HG03060 (cell line): ENCODE measurements around the gene ADGRL3.
"Not testable (repeated sequence)": the region's sequence is repeated elsewhere in the genome, so short reads cannot be mapped to it uniquely, and the experiment has no call there.

Experiments used
- ATAC-seq: cut with Tn5 transposase; IDR thresholded peaks from one replicate; pipeline ENCODE4 v1.9.1; 2021; ENCODE audit warnings: low read depth, moderate number of reproducible peaks; ENCODE audit not compliant: unreplicated experiment

ADGRL3 gene

GRCh38 chr4:61204353-61205060 is 4.4 kb downstream of the ADGRL3 start:
- ATAC-seq, result no peak

GRCh38 chr4:61205066-61205465 is 4.9 kb downstream of the ADGRL3 start:
- no peak for ATAC-seq

- ATAC-seq, result not testable (repeated sequence)
Measured at GRCh38 chr4:61207156-61207555, 7.0 kb downstream of the ADGRL3 start.

DNA sequence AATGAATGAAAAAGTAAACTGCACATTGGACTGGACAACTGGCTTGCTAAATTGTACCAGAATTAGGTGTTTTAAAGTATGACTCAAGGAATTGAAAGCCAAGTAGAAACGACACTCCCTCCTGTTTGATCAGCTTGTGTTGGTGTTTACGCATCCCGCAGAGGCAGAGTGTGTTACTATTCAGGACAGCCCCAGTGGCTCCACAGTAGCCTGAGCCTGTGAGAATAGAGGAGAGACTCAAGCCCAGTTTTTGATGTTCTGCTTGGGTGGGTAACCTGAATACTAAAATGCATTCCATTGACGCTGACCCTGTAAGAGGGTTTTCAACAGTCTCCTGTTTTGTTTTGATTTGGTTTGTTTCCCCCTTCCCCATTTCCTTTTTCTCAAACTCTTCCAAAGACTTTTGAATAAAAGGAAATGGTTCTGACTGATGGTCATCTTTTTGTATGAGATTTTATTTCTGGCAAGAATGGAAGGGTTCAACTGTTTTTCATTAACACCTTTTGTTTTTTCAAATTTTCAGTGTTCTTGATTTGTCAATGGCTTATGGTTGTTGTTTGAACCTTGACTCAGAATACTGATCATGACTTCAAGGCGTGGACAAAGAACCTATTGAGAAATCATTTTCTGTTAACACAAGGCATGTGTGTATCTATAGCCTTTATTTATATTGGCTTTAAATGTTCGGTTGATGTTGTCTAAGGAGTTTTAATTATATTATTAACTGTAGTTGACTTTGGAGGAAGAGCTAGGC is 10.2 kb downstream of the ADGRL3 start:
- no peak for ATAC-seq

GRCh38 chr4:61211781-61212180 is 11.7 kb downstream of the ADGRL3 start:
- no peak for ATAC-seq

- no peak for ATAC-seq
Measured at GRCh38 chr4:61212788-61213187, 12.7 kb downstream of the ADGRL3 start.

DNA sequence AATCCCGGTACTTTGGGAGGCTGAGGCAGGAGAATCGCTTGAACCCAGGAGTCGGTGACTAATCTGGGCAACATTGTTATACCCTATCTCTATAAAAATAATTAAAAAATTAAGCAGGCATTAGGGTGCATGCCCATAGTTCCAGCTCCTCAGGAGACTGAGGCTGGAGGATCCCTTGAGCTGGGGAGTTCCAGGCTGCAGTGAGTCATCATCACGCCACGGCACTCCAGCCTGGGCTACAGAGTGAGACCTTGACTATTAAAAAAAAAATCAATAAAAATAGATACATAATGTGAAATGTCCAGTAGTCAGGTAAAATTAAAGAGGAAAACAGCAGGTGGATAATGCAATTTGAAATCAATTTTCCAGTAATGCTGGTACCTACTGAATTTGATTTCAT is 14.6 kb downstream of the ADGRL3 start:
- ATAC-seq, result no peak

DNA sequence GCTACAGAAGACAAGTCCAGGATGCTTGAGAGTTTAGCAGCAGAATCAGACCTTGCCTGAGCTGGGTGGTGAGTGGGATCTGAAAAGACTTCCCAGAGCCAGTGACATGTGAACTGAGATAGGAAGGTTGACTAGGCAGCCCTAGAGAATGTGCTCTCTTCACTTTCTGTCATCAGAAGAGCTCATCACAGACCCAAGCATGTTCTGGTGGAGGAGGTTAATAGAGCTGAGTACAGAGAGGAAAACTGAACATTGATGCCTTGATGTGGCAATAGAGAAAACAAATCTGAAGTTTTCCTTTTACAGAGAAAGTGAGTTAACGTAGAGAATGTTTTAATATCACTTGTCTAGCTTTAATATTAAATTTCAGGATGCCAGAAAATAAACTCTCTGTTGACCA is 17.1 kb downstream of the ADGRL3 start:
- no peak for ATAC-seq

DNA sequence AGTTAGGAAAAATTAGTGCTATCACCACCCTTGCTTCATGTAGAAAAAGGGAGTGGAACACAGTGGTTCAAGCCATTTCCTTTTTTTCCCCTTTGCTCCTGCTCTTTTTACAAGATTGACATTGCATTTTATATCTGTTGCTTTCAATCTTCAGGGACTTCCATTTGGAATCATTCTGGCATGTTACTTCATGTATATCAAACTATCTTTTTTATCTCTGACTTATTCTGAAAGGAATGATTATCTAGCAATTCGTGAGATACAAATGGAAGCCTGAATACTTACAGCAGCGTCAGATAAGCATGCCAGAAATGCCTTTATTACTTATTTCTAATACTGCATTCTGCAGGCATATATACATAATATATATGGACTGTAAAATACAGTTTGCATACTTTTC is 20.4 kb downstream of the ADGRL3 start:
- no peak for ATAC-seq

DNA sequence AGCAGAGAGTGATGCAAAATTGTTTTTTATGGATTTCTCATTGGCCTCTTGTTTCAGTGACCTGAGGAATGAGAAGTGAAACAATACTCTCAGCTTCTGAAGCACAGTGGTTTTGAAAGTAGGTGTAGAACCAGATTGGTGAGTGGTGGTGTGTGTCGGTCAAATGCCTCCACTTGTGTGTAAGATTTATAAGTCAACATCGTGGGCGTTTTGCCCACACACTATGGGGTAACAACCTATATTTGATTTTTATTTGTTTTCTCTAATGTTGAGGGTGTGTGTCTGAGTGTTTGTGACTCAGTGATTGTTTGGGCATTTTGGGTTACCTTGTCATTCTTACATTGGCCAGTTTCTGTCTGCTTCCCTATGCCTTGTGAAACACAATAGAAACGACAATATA is 23.3 kb downstream of the ADGRL3 start:
- no peak for ATAC-seq

- no peak for ATAC-seq
Measured at GRCh38 chr4:61224573-61224972, 24.4 kb downstream of the ADGRL3 start.

DNA sequence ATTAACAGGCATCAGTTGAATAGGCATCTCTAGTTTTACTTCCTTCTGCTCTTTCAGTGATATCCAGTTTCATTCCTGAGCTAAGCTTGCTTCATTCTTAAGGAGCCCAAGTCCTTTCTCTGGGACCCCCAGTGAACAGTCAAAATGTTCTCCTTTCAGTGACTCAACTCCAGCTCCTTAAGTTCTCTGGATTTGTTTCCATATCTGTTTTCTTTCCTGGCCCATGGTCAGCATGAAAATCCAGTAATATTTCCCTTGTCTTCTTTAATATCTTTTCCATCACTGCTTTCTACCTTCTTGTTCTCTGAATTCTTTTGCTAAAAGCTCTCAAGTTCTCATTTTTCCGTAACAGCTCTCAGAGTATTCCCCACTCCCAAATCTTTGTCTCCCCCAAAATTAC is 25.5 kb downstream of the ADGRL3 start:
- no peak for ATAC-seq

- no peak for ATAC-seq
Measured at GRCh38 chr4:61231421-61231820, 31.3 kb downstream of the ADGRL3 start.

- no peak for ATAC-seq
Measured at GRCh38 chr4:61239250-61239649, 39.1 kb downstream of the ADGRL3 start.

DNA sequence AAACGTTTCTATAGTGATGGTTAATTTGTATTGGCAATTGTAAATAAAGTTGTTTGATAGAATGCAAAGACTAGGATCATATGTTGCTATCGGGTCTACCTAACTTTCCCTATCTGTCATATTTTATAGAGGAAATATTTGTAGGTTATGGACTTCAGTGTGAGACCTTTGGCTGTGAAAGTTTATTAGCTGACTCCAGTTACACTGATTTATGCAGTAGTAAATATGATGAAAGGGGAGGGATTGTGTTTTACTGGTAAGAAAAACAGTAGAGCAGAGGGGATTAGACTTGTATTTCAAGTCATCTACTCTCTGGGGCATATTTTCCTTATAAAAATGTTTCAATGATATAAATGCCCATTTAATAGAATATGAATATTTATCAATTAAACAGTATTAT is 43.8 kb downstream of the ADGRL3 start:
- no peak for ATAC-seq

- no peak for ATAC-seq
Measured at GRCh38 chr4:61245069-61245714, 45.1 kb downstream of the ADGRL3 start.

DNA sequence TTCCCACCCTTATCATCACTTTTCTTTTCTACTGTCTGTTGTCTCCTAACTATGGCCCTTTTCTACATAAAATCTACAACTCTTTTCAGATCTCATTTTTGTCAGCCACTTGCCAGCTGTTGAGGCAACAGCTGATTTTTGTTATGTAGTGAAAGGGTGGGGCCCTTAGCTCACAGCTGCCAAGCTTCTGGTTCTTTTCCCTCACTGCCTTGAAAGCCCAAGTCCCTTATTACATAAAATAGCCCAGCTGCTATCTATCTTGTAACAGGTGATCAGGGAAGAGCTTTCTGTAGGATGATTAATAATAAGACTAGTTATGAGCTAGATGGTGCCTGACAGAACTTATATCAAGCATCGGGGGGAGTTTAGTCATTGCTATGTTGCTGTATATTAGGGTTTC is 45.9 kb downstream of the ADGRL3 start:
- no peak for ATAC-seq

DNA sequence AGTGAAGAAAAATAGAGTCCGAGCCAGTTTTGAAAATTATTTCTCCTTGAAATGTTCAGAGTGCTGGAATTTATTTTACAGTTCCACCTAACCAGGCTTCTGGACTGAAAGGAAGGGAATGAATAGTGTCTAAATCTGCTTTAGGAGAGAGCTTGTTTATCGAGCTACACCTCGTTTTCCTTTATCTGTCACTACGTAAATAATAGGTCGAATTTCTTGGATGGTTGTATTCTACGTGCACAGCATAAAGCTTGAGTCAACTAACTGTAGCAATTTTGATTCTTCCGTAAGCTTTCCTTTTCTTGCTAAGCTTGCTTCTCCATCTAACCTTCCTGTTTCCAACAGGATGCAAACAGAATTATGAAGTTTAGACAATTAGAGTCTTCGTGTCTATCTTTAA is 48.6 kb downstream of the ADGRL3 start:
- ATAC-seq, result no peak

DNA sequence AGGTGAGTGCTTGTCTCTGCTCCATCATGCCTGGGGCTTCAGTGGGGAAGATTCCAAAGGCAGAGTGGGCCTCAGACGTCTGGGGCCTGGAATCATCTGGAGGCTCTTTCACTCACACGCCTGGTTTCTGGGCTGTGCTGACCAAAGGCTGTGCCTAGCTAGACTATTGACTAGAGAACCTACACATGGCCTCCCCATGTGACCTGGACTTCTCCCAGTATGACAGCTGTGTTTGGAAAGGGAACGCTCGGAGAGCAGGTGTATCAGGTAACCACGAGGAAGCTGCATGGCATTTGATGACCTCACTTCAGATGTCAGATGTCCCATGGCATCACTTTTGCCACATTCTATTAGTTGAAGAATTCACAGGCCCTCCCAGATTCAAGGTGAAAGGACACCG is 51.0 kb downstream of the ADGRL3 start:
- ATAC-seq, result no peak

DNA sequence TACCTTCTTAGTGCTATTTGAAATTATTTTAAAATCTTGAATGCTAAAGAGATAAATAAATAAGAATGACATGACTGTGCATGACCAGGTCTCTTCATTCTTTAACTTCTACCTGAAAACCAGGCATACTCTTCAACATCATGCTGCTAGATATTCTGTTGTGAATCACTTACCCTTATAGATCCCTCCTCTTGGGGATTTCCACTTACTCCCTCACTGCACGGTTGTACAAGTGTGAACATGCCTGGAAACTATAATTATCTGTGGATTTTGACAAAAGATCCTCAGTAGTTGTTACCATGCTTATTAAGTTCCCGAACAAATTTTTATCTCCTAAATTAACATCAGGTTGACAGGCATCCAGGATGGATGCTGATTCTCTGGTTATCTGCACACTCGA is 54.3 kb downstream of the ADGRL3 start:
- no peak for ATAC-seq

GRCh38 chr4:61273233-61273632 is 73.1 kb downstream of the ADGRL3 start:
- ATAC-seq, result no peak

- no peak for ATAC-seq
Measured at GRCh38 chr4:61274286-61274685, 74.2 kb downstream of the ADGRL3 start.
